NB4 (cell line): ENCODE results near the gene CMIP.

Experiments used
- CTCF ChIP-seq: IDR thresholded peaks from one replicate; pipeline ENCODE4 v1.5.1; 2012; ENCODE audit warnings: low read depth, low read length
- MAX ChIP-seq: IDR thresholded peaks from 2 replicates; pipeline ENCODE4 v1.6.1; 2011; ENCODE audit warnings: low read depth, low read length
- MYC ChIP-seq: IDR thresholded peaks from 2 replicates; pipeline ENCODE4 v1.6.1; 2011; ENCODE audit warnings: low read depth, low read length
- POLR2A ChIP-seq: IDR thresholded peaks from 2 replicates; pipeline ENCODE4 v1.6.1; 2011; ENCODE audit warnings: mild to moderate bottlenecking; ENCODE audit not compliant: insufficient read length; ENCODE audit errors: extremely low read depth

GRCh38 chr16:81519301-81520150 lies 74.9 kb downstream of the CMIP start:
- TF ChIP-seq CTCF: no peak
- no peak for TF ChIP-seq POLR2A
- TF ChIP-seq MAX: no peak
- TF ChIP-seq MYC: no peak
